A549 (cell line): ENCODE data around the gene SCN9A.

Source experiments
- BHLHE40 ChIP-seq: IDR thresholded peaks from 2 replicates; pipeline ENCODE4 v1.6.1; 2012; ENCODE audit warnings: low read depth, low read length, inconsistent platforms
- POLR2AphosphoS2 ChIP-seq: conservative IDR thresholded peaks from 2 replicates; pipeline ENCODE4 v1.6.1; 2012; ENCODE audit warnings: low read length, improper control_type of control experiment, inconsistent platforms
- REST ChIP-seq: fragments of 200-600 bp; sonication (generic); IDR thresholded peaks from 2 replicates; pipeline ENCODE4 v1.6.1; 2016; ENCODE audit warnings: antibody characterized with exemption, mild to moderate bottlenecking, moderate library complexity
- TF ChIP-seq, protein P1 (sequence below): fragments of >200 bp; sonication (Bioruptor Twin); formaldehyde crosslinking; IDR thresholded peaks from 3 replicates; pipeline ENCODE4 v1.5.1; 2016

DNA sequence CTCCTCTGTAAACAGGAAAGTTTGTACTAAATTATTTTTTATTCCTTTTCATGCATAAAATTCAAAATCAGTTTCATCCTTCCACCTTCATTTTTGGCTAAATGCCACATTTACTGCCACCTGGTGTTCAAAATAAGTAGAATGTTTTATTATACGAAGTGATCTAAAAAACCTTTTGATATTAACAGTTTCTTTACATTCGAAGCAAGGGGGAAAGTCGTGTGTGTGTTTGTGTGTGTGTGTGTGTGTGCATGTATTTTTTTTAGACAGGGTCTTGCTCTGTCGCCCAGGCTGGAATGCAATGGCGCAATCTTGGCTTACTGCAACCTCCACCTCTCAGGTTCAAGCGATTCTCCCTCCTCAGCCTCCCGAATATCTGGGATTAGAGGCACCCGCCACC lies 9.0 kb upstream of the SCN9A start:
- TF ChIP-seq BHLHE40 (no peak), POLR2AphosphoS2 (no peak), REST (no peak)
- TF ChIP-seq, protein P1, sequence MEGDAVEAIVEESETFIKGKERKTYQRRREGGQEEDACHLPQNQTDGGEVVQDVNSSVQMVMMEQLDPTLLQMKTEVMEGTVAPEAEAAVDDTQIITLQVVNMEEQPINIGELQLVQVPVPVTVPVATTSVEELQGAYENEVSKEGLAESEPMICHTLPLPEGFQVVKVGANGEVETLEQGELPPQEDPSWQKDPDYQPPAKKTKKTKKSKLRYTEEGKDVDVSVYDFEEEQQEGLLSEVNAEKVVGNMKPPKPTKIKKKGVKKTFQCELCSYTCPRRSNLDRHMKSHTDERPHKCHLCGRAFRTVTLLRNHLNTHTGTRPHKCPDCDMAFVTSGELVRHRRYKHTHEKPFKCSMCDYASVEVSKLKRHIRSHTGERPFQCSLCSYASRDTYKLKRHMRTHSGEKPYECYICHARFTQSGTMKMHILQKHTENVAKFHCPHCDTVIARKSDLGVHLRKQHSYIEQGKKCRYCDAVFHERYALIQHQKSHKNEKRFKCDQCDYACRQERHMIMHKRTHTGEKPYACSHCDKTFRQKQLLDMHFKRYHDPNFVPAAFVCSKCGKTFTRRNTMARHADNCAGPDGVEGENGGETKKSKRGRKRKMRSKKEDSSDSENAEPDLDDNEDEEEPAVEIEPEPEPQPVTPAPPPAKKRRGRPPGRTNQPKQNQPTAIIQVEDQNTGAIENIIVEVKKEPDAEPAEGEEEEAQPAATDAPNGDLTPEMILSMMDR, result peak; percentile 77
